HG03175 (cell line): ENCODE results near the gene MB.

ENCODE experiments used
- ATAC-seq: cut with Tn5 transposase; IDR thresholded peaks from one replicate; pipeline ENCODE4 v1.9.1; 2021; ENCODE audit warnings: mild to moderate bottlenecking, moderate library complexity; ENCODE audit not compliant: unreplicated experiment

Gene MB

GRCh38 chr22:35618427-35619223 lies 1.5 kb upstream of the MB start:
- no peak for ATAC-seq

DNA sequence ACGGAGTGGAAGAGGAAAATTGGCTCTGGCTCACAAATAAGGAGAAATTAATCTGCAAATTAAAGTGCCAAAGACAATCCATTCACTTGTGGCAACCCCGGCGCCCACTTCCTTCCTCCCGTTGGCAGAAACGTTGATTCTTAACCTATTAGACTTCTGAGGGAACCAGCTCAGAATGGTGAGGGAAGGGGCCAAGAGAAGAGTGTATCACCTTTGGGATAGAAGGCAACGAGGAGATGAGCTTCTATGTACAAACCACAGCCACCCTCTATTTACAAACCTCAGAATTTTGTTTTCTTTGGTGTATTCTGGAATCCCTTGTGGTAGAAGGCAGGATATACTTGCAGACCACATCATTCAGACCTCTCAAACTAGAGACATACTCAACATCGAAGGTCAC lies 1.1 kb downstream of the MB start:
- no peak for ATAC-seq

GRCh38 chr22:35615156-35615555 lies 2.0 kb downstream of the MB start:
- ATAC-seq = no peak

- no peak for ATAC-seq
Measured at GRCh38 chr22:35614404-35614803, 2.7 kb downstream of the MB start.

GRCh38 chr22:35612903-35613302 lies 4.2 kb downstream of the MB start:
- no peak for ATAC-seq

DNA sequence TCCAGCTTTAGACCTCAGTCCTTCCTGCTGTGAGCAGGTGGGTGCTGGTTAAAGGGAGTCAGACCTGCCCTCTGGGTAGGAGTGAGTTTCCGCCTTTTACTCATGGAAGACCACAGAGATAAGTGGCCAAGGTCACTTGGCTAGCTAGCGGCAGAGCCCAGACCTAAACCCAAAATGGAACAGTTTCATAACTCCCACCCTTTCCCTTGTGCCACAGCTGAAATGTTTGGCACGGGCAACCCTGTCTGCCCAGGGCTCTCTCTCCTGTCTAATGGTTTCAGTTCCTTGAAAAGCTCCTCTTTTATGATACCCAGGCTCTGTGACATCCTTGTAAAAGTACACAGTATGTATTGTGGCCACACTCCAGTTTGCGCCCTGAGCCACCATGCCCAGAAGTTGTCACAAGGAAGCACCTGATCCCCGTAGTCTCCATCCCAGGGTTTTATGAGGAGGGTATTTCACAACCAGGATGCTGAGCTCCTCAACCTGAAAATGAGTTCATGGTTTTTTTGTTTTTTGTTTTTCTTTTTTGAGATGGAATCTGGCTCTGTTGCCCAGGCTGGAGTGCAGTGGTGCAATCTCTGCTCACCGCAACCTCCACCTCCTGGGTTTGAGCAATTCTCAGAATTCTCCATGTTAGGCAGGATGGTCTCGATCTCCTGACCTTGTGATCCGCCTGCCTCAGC lies 5.1 kb downstream of the MB start:
- ATAC-seq = no peak

DNA sequence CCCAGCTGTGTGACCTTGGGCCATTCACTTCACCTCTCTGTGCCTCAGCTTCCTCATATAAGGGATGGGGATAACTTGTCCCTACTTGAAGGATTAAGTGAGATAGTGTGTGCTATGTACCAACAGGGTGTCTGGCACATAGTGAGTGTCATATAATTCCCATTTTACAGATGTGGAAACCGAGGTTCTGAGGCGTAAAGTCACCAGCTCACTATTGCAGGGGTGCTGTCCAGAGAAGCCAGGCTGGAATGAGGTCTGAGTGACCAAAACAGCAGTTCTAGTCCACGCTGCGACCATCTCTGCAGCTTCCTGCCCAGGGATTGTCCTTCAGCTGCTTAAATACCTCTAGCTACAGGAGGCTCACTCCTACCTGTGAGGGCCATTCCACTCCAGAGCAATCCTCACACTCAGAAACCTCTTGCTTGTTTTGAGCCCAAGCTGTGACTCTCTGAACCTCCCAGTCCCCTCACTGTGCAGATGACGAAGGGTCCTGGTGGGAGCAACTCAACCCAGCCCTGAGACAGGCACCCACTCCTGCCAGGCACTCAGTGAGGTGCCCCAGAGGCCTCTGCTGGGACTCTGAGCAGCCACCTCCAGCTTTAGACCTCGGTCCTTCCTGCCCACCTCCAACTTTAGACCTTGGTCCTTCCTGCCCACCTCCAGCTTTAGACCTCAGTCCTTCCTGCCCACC lies 5.8 kb downstream of the MB start:
- no peak for ATAC-seq

- ATAC-seq = no peak
Measured at GRCh38 chr22:35610741-35611140, 6.4 kb downstream of the MB start.

GRCh38 chr22:35609761-35610160 lies 7.4 kb downstream of the MB start:
- ATAC-seq = no peak

DNA sequence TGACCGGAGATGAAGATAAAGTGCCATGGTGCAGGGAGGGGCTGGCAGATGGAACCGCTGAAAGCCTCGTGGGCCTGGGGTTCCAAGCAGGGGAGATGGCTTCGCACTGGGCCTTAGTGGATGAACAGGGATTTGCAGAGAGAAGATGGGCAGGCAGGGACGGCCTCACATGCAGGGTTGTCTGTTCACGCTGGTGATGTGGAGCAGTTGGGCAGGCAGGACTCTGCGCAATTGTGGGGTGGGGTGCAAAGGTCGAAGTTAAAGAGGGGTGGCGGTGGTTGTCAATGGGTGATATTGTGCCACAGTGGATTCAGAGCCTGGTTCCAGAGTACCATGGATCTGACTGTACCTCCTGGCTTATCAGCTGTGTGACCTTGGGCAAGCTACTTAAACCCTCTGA lies 7.9 kb downstream of the MB start:
- ATAC-seq = no peak

- ATAC-seq = no peak
Measured at GRCh38 chr22:35608088-35608487, 9.0 kb downstream of the MB start.

GRCh38 chr22:35606916-35607315 lies 10.2 kb downstream of the MB start:
- no peak for ATAC-seq

- ATAC-seq = no peak
Measured at GRCh38 chr22:35605851-35606481, 11.2 kb downstream of the MB start.

DNA sequence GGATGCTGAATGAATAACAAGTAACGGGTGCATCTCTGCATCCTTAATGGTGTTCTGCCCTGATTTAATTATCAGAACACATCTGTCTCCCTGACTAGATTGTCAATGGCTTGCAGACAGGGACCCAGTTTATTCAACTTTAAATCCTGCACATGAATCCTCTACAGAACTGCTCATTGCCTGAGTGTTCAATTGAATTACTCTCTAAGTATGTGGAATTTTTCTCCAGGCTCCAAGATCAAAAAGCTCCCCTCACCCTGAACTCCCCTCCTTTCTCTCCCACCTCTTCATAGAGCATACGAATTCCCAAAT lies 11.8 kb downstream of the MB start:
- ATAC-seq = no peak

DNA sequence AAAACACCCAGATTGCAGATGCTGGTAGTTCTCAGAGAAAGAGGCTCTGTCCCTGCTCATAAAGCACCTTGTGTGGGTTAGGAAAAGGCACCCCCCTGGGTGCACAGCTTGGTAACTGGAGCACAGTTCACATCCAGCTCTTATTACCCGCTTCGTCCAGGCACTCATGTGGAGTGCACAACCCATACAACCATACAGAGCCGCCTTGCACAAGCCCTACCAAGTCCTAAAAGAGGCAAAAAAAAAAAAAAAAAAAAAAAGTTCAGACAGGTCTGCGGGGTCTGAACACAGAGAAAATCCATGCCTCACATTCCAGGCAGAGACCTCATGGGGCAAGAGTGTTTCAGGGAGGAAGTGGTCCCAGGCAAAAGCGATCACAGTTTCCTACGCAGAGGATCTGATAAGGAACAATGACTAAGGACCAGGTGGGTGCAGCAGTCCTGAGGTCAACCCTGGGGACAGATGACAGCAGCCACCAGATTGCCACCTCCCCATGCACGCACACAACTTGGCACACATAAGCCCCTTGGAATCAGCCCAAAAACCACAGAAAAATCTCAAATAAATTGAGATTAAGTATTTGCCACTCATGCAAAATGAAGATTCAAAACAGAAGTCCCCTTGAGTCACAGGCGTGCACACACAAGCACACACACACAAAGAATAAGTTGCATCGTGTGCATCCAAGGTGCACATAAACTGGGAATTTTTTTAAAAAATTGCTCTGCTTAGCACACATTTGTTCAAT lies 12.3 kb downstream of the MB start:
- ATAC-seq = no peak

DNA sequence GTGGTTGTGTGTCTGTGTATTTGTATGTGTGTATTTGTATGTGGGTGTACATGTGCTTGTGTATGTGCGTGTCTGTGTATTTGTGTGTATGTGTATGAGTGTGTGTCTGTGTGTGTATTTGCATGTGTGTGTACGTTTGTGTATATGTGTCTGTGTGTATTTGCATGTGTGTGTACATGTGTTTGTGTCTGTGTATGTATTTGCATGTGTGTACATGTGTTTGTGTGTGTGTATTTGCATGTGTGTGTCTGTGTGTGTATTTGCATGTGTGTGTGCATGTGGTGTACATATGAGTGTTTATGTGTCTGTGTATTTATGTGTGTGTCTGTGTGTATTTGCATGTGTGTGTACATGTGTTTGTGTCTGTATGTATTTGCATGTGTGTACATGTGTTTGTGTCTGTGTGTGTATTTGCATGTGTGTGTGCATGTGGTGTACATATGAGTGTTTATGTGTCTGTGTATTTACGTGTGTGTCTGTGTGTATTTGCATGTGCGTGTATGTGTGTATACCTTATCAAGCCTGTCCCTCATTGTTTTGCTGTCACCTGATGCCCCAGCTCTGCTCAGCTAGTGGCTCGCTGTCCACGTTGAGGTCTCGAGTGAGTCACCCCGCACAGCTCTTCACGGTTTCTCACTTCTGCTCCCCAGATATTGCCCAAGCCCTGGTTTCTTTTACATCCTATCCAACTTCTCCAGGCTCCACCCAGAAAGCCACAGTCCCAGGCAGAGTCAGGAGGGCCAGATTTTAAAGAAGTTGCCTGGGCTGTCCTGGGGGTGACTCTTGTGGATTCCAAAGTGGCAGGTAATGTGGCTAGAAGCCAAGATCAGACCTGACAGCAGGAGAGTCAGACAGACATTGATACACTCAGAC lies 15.2 kb downstream of the MB start:
- no peak for ATAC-seq

GRCh38 chr22:35601013-35601580 lies 16.0 kb downstream of the MB start:
- ATAC-seq = no peak

- ATAC-seq = no peak
Measured at GRCh38 chr22:35600476-35600875, 16.7 kb downstream of the MB start.

DNA sequence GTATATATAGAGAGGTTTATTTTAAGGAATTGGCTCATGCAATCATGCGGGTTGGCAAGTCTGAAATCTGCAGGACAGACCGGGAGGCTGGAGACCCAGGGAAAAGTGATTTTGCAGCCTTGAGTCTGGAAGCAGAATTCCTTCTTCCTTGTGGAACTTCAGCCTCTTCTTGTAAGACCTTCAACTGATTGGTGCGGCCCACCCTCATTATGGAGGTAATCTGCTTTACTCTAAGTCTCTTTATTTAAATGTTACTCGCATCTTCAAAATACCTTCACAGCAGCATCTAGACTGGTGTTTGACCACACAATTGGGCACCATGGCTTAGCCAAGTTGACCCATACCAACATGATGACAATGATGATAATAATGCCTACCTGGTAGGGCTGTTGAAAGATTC lies 17.8 kb downstream of the MB start:
- ATAC-seq = no peak

DNA sequence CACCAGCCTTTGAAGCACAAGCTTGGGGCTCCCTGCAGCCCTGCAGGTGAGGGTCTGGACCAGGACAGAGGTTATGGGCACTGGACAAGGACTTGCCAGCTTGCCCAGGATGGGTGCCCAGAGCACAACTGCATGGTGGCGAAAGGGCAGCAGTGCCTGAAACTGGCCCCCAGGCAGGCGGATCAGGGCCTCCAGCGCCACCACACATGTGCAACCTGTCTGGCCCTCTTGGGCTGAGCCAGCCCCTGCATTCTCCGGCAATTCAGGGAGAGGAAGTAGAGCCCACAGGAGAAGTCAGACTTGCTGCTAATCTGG lies 18.8 kb downstream of the MB start:
- ATAC-seq = no peak
